ENCODE results near the gene LRRC15. TPM values are rescaled to one million over a fixed set of nuclear protein-coding genes. Genes with fewer than 3 reads are reported as not detected.

LRRC15 gene
- total RNA-seq, 4 donors from 2014 or later, result 5.6 to 23.7 (median 9.6) TPM; not detected in 1

DNA sequence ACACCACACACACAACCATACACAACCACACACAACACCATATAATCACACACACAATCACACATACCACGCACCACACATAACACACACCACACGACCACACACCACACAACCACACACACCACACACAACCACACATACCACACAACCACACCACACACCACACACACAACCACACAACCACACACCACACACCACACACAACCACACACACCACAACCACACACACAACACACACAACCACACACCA is 42.6 kb downstream of the LRRC15 start:
- WGBS, result 98% methylated on average over 2 of the region's 2 CpGs
- no peak for TF ChIP-seq EP300 (IDR thresholded peaks at IDR 0.05)
- no peak for TF ChIP-seq POLR2AphosphoS5 (IDR thresholded peaks at IDR 0.05)
- TF ChIP-seq POLR2A (IDR thresholded peaks at IDR 0.05), result no peak
- TF ChIP-seq, protein P1, sequence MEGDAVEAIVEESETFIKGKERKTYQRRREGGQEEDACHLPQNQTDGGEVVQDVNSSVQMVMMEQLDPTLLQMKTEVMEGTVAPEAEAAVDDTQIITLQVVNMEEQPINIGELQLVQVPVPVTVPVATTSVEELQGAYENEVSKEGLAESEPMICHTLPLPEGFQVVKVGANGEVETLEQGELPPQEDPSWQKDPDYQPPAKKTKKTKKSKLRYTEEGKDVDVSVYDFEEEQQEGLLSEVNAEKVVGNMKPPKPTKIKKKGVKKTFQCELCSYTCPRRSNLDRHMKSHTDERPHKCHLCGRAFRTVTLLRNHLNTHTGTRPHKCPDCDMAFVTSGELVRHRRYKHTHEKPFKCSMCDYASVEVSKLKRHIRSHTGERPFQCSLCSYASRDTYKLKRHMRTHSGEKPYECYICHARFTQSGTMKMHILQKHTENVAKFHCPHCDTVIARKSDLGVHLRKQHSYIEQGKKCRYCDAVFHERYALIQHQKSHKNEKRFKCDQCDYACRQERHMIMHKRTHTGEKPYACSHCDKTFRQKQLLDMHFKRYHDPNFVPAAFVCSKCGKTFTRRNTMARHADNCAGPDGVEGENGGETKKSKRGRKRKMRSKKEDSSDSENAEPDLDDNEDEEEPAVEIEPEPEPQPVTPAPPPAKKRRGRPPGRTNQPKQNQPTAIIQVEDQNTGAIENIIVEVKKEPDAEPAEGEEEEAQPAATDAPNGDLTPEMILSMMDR (IDR thresholded peaks at IDR 0.05), result no peak
- no peaks in the 10 kb centered on the region for H3K36me3 ChIP-seq
- no peaks in the 10 kb centered on the region for H3K27me3 ChIP-seq
- H3K27ac ChIP-seq, result no peak overlapping the region
- H3K4me1 ChIP-seq, result peaks cover 49% of the 10 kb centered on the region
- H3K4me3 ChIP-seq, result no peak overlapping the region
- H3K9me3 ChIP-seq, result no peaks in the 10 kb centered on the region
- DNase-seq (ENCODE audit: low spot score in 2 of 2), result no peak

DNA sequence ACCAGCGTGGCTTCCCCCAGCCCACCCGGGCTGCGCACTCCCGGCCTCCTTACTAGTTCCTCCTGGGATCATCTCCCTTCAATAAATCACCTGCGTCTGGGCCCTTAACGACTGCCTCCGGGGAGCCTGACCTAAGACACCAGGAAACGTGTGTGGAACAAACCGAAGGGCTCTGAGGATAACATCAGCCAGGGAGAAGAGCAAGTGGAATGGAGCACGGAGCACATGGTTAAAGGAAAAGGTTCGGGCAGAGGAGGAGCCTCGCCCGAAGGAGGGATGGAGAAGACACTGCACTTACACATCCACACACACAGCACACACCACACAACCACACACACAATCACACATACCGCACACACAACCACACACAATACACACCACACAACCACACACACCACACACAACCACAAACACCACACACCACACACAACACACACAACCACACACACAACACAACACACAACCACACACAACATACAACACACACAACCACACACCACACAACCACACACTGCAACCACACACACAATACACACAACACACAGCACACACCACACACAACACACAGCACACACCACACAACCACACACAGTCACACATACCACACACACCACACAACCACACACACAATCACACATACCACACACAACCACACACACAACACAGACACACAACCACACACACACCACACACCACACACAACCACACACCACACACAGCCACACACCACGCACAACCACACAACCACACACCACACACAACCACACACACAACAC is 43.2 kb downstream of the LRRC15 start:
- Histone ChIP-seq H3K27me3 (no peaks in the 10 kb centered on the region), H3K4me3 (no peak overlapping the region), H3K9me3 (no peaks in the 10 kb centered on the region), H3K4me1 (peaks cover 44% of the 10 kb centered on the region), H3K27ac (no peak overlapping the region), H3K36me3 (no peaks in the 10 kb centered on the region)
- DNase-seq (ENCODE audit: low spot score in 2 of 2), result no peak
- WGBS, result 43% methylated on average over 14 of the region's 15 CpGs
- TF ChIP-seq EP300 (IDR thresholded peaks at IDR 0.05) (no peak), POLR2AphosphoS5 (IDR thresholded peaks at IDR 0.05) (no peak), POLR2A (IDR thresholded peaks at IDR 0.05) (no peak)
- TF ChIP-seq, protein P1 (IDR thresholded peaks at IDR 0.05), result no peak

DNA sequence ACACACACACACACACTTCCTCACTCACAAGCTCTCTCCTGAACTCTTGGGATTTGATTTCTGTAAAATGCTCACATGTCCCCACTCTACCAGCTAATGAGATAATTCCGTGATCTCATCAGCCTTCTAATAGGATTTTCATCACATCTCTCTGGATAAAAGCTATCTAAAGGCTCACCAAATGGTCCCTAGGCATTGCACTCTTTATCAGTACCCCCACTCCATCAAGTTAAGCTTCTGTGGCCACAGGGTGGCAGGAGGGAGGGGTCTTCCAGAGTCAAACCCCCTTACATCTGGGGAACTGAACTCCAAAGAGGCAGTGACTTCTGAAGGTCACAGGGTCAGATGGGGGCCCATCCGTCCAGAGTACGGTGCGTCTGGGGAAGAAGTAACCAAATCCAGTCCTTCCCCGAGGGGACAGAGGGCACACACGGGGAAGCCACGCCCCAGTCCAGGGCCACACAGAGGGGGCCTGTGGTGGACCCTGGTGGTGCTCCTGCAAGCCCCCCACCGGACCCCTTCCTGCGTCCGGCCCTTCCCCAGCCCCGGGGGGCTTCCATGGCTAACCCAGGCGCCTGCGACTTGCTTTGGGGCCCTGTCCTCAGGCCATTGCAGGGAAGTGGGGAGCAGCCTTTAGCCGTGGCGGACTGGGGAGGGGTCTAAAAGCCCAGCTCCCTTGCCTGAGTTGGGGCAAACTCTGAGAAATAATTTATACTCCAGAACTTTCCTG is 44.0 kb downstream of the LRRC15 start:
- Histone ChIP-seq H3K27me3 (no peaks in the 10 kb centered on the region), H3K9me3 (no peaks in the 10 kb centered on the region), H3K4me3 (no peak overlapping the region), H3K4me1 (peaks cover 36% of the 10 kb centered on the region), H3K27ac (no peak overlapping the region), H3K36me3 (no peaks in the 10 kb centered on the region)
- TF ChIP-seq EP300 (IDR thresholded peaks at IDR 0.05) (no peak), POLR2AphosphoS5 (IDR thresholded peaks at IDR 0.05) (no peak), POLR2A (IDR thresholded peaks at IDR 0.05) (no peak)
- TF ChIP-seq, protein P1 (IDR thresholded peaks at IDR 0.05), result no peak
- DNase-seq (ENCODE audit: low spot score in 2 of 2), result no peak
- 49% methylated on average over 2 of the region's 15 CpGs for WGBS

DNA sequence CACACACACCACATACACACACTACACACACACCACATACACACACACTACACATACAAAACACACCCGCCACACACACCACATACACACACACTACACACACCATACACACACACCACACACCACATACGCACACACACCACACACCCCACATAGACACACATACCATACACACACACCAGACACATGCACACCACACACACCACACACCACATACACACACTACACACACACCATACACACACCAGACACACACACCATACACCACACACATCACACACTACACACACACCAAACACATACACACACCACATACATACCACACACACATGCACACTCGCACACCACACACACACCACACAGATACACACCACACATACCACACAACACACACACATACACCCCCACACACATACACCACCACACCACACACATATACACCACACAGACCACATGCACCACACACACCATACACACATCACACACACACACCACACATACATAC is 44.7 kb downstream of the LRRC15 start:
- no peaks in the 10 kb centered on the region for H3K36me3 ChIP-seq
- peaks cover 29% of the 10 kb centered on the region for H3K4me1 ChIP-seq
- no peak overlapping the region for H3K4me3 ChIP-seq
- H3K9me3 ChIP-seq, result no peaks in the 10 kb centered on the region
- no peak overlapping the region for H3K27ac ChIP-seq
- TF ChIP-seq, protein P1 (IDR thresholded peaks at IDR 0.05), result no peak
- TF ChIP-seq POLR2AphosphoS5 (IDR thresholded peaks at IDR 0.05) (no peak), POLR2A (IDR thresholded peaks at IDR 0.05) (no peak), EP300 (IDR thresholded peaks at IDR 0.05) (no peak)
- WGBS, result 94% methylated on average over 3 of the region's 3 CpGs
- no peak for DNase-seq (ENCODE audit: low spot score in 2 of 2)
- no peaks in the 10 kb centered on the region for H3K27me3 ChIP-seq

All from suprapubic skin (tissue), 4 donors.